H1 (cell line): ENCODE results near the gene PPFIA4. TPM values are rescaled to one million over a fixed set of nuclear protein-coding genes. Genes with fewer than 3 reads are reported as not detected.

Experiments
- polyA plus RNA-seq, 7 experiments: library from polyadenylated mRNA; depleted of rRNA in 3 of 7; stranded (reverse) in 5 of 7; unstranded in 2 of 7; fragments of >200 nt in 5 of 7; fragments of 200-250 nt in 2 of 7; gene quantifications; 1 replicate in 5 of 7; 2 replicates in 1 of 7; 4 replicates in 1 of 7; pipeline versions ENCODE4 v1.2.1 to v1.2.3, GENCODE V29; 2011 to 2013; ENCODE audit warnings: missing spikeins in 2 of 7, mixed read lengths in 2 of 7
- total RNA-seq: library from RNA; stranded (reverse); fragmentation: NEBNext Ultra II Directional; extraction: Animal tissue kit (Norgen Biotek cat#: 25700); gene quantifications from 2 replicates; pipeline ENCODE4 v1.2.1, GENCODE V29; 2021
- TF ChIP-seq, protein P1 (sequence below): IDR thresholded peaks from 2 replicates; pipeline ENCODE4 v1.6.1; 2012; ENCODE audit warnings: inconsistent platforms

PPFIA4 gene
- total and polyA plus RNA-seq, 2 of the 8 experiments (the other 6 are each of a cell fraction or from before 2014, with no cell fraction given), result 9.0 to 9.9 TPM

DNA sequence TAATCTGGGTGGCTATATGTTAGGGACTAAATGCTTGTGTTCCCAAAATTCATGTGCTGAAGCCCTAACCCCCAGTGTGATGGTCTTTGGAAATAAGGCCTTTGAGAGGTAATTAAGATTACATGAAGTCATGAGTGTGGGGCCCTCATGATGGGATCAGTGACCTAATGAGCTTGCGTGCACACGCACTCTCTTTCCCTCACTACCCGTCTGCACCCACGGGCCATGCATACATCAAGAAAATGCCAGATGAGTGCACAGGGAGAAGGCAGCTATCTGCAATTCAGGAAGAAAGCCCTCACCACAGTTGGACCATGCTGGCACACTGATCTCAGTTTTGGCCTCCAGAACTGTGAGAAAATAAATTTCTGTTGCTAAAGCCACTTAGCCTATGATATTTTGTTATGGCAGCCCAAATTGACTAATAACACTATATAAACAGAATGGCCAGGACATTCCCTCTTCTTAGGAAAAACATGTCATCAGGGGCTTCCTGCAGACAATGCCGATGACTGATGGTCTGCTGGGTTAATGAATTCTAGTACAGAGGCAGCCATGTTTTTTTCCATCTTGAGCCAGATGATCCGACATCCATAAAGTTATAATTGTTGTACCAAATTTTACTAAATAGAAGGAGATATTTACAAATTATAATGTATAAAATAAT lies 77.7 kb downstream of the PPFIA4 start (continued):
- TF ChIP-seq, protein P1, sequence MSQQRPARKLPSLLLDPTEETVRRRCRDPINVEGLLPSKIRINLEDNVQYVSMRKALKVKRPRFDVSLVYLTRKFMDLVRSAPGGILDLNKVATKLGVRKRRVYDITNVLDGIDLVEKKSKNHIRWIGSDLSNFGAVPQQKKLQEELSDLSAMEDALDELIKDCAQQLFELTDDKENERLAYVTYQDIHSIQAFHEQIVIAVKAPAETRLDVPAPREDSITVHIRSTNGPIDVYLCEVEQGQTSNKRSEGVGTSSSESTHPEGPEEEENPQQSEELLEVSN, result no peak
- TF ChIP-seq, all 59 proteins: peak for 0
